BJ (cell line): Measurements from ENCODE around the gene TUT4. TPM values are rescaled to one million over a fixed set of nuclear protein-coding genes. Genes with fewer than 3 reads are reported as not detected.

Experiments
- CTCF ChIA-PET: fragments of 350-600 bp; formaldehyde crosslinking; extraction: SDS; loops from one replicate; lab custom pipeline; 2021; ENCODE audit warnings: antibody characterized with exemption, inconsistent platforms; lab: Yijun Ruan, JAX
- POLR2A ChIA-PET: fragments of 300-600 bp; sonication (Branson Sonifier 250); formaldehyde crosslinking; extraction: SDS; loops from one replicate; lab custom pipeline; 2021; ENCODE audit warnings: antibody characterized with exemption; lab: Charles Lee
- DNase-seq: peaks from one replicate; pipeline ENCODE4 v3.0.0-alpha.2; 2011; ENCODE audit warnings: low read depth
- H3K27me3 ChIP-seq: 2 replicates; pipeline ENCODE4 v1.6.0; 2011; ENCODE audit warnings: low read length; ENCODE audit not compliant: control insufficient read depth, insufficient read depth
- H3K36me3 ChIP-seq: 2 replicates; pipeline ENCODE4 v1.5.1; 2011; ENCODE audit warnings: low read length; ENCODE audit not compliant: control insufficient read depth, insufficient read depth
- H3K4me3 ChIP-seq: 2 replicates; pipeline ENCODE4 v1.5.1; 2011; ENCODE audit warnings: low read depth, mild to moderate bottlenecking, control low read depth, low read length
- polyA plus RNA-seq: library from polyadenylated mRNA; depleted of rRNA; stranded (reverse); fragments of >200 nt; gene quantifications from 2 replicates; pipeline ENCODE4 v1.2.3, GENCODE V29; 2011
- TF ChIP-seq, protein P1 (sequence below): IDR thresholded peaks from 2 replicates; pipeline ENCODE4 v1.5.1; 2011; ENCODE audit warnings: low read depth, mild to moderate bottlenecking, control low read depth, inconsistent platforms, low read length, moderate library complexity; ENCODE audit not compliant: insufficient read depth

Gene TUT4
- polyA plus RNA-seq, 1 experiment, result 27.9 TPM

DNA sequence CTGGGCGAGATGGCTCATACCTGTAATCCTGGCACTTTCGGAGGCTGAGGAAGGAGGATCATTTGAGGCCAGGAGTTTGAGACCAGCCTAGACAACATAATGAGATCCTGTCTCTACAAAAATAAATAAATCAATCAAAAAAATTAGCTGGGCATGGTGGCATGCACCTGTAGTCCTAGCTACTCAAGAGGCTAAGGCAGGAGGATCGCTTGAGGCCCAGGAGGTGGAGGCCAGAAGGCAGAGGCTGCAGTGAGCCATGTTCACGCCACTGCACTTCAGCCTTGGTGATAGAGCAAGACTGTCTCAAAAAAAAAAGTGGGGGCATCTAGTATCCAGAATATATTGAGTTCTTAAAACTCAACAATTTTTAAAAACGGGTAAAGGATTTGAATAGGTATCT is 6.0 kb downstream of the TUT4 start:
- POLR2A ChIA-PET, result no interaction called here
- CTCF ChIA-PET, result no interaction called here
- TF ChIP-seq, protein P1, sequence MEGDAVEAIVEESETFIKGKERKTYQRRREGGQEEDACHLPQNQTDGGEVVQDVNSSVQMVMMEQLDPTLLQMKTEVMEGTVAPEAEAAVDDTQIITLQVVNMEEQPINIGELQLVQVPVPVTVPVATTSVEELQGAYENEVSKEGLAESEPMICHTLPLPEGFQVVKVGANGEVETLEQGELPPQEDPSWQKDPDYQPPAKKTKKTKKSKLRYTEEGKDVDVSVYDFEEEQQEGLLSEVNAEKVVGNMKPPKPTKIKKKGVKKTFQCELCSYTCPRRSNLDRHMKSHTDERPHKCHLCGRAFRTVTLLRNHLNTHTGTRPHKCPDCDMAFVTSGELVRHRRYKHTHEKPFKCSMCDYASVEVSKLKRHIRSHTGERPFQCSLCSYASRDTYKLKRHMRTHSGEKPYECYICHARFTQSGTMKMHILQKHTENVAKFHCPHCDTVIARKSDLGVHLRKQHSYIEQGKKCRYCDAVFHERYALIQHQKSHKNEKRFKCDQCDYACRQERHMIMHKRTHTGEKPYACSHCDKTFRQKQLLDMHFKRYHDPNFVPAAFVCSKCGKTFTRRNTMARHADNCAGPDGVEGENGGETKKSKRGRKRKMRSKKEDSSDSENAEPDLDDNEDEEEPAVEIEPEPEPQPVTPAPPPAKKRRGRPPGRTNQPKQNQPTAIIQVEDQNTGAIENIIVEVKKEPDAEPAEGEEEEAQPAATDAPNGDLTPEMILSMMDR, result no peak
- Histone ChIP-seq H3K27me3 (no peaks in the 10 kb centered on the region), H3K4me3 (no peak overlapping the region), H3K36me3 (no peaks in the 10 kb centered on the region)
- no peak for DNase-seq

- H3K4me3 ChIP-seq, result no peak overlapping the region
- TF ChIP-seq, protein P1, result no peak
- no peaks in the 10 kb centered on the region for H3K27me3 ChIP-seq
- DNase-seq, result no peak
- CTCF ChIA-PET, result interaction anchor here (1.4 kb wide), 1 partner anchor 15 kb away, joined by 3 read pairs; no protein-coding TSS in a partner anchor
- POLR2A ChIA-PET, result no interaction called here
- no peaks in the 10 kb centered on the region for H3K36me3 ChIP-seq
Measured at GRCh38 chr1:52544665-52545525, 8.0 kb downstream of the TUT4 start.

DNA sequence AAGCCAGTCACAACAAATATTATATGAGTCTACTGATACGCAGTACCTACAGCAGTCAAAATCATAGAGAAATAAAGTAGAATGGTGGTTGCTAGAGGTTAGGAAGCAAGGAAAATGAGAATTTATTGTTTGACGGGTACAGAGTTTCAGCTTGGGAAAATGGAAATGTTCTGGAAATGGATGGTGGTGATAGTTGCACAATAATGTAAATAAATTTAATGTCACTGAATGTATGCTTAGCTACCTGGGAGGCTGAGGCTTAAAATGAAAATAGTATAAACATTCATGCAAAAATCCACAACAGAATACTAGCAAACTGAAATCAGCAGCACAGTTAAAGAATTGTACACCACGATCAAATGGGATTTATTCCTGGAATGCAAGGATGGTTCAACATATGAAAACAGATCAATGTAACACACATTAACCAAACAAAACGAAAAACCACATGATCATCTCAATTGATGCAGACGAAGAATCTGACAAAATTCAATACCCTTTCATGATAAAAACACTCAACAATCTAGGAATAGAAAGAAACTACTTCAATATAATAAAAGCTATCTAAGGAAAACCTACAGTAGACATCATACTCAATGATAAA is 10.7 kb downstream of the TUT4 start:
- POLR2A ChIA-PET, result no interaction called here
- CTCF ChIA-PET, result no interaction called here

GRCh38 chr1:52534928-52535764 is 17.7 kb downstream of the TUT4 start:
- Histone ChIP-seq H3K27me3 (no peaks in the 10 kb centered on the region), H3K4me3 (no peak overlapping the region), H3K36me3 (no peaks in the 10 kb centered on the region)
- TF ChIP-seq, protein P1, result no peak
- ChIA-PET POLR2A (interaction anchor here (0.6 kb wide), 1 partner anchor 95 kb away, joined by 5 read pairs; no protein-coding TSS in a partner anchor), CTCF (no interaction called here)
- DNase-seq, result no peak

More for the DNA sequence above, 10.7 kb downstream of the TUT4 start:
- no peak overlapping the region for H3K4me3 ChIP-seq
- H3K36me3 ChIP-seq, result no peaks in the 10 kb centered on the region
- H3K27me3 ChIP-seq, result no peaks in the 10 kb centered on the region
- no peak for DNase-seq
- TF ChIP-seq, protein P1, result no peak
